HG02943 (cell line): ENCODE results near the gene TRIM67.
A peak's percentile ranks its signal among the peaks of the same experiment; 100 is the strongest.

ENCODE experiments used
- ATAC-seq: cut with Tn5 transposase; IDR thresholded peaks from one replicate; pipeline ENCODE4 v1.9.1; 2021; ENCODE audit warnings: mild to moderate bottlenecking, low read depth, moderate library complexity; ENCODE audit not compliant: unreplicated experiment

TRIM67 gene

DNA sequence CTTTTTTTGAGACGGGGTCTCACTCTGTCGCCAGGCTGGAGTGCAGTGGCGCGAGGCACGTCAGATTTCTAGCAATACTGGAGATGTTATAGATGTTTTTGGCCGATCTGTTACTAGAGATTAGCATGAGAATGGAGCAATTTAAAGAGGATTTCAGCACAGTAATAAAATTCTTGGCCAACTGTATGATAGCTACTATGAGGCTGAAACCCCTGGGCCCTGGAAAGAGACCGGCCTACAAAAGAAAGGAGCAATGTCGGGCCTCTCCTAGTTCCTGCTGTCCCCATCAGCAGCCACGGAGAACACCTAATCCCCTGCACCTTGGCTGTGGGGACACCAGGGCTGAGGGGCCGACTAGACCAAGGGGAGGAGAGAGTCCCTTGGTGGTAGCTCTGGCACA is 69.7 kb downstream of the TRIM67 start:
- no peak for ATAC-seq

DNA sequence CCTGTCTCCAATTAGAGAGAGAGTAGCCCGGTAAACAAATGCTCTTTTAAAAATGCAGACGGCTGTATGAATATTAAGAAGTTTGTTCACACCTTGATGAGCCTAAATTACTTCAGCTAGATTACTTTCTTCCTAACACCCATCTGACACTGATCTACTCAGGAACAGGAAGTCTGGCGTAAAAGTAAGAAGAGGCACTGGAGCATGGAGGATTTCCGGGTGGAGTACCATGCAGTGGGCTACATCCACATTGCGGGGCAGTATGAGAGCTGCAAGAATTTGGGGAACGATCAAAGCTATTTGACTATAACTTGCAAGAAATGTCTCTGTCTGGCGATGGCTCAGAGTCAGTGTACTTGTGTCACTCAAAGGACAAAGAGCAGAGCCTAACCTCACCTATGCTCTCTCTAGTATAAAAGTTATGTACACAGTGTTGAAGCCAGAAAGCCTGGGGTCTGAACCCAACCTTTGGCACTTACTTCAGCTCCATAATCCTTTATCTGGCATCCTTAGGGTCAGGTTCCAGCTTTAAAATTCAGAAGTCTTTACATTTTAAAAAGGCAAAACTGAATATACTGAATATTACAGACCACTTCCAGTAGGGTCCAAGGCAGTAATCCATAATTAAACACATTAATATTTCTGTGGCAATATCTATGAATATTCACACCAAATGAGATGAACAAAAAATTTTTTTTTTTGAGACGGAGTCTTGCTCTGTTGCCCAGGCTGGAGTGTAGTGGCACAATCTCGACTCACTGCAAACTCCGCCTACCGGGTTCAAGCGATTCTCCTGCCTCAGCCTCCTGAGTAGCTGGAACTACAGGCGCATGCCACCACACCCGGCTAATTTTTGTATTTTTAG is 71.2 kb downstream of the TRIM67 start:
- ATAC-seq: no peak

DNA sequence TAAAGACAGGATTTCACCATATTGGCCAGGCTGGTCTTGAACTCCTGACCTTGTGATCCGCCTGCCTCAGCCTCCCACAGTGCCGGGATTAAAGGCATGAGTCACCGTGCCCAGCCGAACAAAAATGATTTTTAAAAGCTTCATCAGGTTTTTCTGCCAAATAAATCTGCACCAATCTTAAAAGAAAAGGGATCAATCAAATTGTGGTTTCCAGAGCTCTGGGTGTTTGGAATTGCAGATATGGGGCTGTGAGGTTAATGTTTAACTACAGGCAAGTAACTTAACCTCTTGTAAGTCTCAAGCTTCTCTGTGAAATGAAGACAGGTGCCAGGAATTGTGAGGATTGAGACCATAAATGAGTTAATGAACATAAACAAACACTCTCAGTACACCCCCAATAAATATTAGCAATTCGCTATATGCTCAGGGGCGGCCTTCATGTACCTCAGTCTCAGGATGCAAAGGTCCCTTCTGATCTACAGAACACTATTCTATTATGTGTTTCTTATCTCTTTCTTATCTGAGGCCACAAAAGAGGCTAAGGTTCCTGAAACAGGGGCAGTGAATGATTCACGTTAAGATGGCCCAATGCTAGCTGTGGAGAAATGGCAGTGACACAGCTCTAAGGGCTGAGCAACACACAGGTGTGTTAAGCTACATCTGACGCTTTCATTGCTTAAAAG is 72.0 kb downstream of the TRIM67 start:
- ATAC-seq: no peak

DNA sequence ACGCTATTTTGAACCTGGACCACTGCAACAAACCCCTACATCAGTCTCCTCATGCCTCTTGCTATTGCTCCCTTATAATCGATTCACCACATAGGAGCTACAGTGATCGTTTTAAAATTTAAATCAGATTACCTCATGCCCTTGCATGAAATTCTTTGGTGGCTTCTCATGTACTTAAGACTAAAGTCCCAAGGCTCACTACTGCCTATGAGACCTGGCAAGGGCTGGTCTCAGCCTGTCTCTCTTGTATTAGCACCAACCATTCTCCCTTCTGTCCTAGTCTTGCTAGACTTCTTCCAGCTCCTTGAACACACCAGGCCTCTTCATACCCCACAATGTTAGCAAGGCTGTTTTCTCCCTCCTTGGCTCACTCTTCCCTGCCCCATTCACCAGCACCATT is 72.6 kb downstream of the TRIM67 start:
- no peak for ATAC-seq

DNA sequence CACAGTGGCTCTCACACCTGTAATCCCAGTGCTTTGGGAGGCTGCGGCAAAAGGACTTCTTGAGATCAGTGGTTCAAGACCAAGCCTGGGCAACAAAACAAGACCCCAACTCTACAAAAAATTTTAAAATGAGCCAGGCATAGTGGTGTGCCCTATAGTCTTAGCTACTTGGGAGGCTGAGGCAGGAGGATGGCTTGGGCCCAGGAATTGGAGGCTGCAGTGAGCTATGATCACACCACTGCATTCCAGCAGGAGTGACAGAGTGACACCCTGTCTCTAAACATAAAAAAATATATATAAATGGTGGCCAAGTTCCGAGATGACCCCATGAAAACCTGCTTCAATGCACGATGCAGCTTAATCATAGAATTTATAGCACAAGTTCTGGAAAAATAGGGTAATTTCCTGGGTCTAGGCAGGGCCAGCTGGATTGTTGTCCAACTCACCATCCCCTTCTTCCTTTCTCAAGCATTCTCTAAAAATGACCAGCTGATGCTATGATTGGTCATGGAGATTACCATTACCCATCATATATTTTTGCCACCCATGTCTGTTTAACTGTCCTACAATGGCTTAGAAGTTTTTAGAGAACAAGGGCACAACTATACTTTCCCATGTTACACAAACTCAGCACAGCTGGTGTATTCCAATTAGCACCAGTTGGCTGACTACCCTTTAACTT is 73.8 kb downstream of the TRIM67 start:
- ATAC-seq: no peak

DNA sequence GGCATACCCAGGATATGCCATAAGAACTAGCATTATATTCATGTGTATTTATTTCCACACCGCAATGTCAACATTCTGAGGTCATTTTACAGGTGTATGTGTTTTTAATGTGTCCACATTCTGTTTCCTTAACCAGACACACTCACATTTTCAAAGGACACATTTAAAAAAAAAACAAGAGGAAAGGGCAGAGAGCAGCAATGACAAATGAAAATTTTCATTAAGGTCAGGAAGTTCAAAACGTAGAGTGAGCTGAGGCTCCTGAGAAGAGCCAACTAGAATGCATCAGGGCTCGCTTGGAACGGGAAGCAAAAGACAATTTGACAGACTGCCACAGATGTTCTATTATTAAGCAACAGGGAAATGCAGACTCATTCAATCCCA is 74.3 kb downstream of the TRIM67 start:
- no peak for ATAC-seq

DNA sequence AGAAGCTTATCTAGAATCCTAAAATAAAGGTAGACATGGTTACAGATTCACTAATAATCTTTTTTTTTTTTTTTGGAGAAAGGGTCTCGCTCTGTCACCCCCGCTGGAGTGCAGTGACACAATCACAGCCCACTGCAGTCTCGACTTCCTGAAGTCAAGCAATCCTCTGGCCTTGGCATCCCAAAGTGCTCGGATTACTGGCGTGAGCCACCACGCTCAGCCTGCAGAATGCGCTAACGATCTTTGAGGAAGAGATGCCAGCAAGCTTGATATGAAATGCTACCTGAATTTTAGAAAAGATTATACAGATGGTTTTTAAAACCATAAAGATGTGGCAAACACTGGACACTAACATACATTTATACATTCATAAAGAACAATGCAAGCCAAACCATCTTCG is 75.1 kb downstream of the TRIM67 start:
- no peak for ATAC-seq

DNA sequence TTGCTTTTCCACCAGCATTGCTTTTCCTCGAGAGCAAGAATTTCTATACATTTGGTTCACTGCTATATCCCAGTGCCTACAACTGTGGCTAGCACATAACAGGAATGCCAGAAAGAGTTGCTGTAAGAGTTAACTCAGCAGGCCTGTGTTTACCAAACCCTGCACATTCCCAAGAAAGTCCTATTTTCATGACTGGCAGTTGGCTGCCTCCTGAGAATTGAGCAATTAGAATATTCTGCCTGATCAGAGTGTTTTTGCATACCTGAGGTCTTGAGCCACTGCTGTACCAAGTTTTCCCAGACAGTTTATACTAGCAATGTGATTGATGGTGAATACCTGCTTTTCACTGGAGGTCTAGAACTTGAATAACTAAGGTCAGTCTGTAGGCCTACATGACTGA is 76.4 kb downstream of the TRIM67 start:
- no peak for ATAC-seq

DNA sequence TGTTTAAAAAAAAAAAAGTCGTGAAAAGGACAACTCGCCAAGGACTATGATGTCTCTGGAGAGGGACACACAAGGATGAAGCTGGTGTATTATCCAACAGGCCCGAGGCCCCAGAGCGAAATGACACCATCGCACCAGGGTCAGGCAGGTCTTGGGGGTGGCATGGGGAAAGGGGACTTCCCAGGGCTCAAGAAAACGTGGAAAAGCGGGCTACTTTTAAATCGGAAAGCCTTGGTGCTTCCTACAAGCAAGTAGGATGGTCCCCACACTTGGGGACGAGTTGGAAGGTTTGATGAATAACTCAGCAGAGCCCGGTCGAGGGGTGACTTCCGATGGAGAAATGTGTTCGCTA is 78.6 kb downstream of the TRIM67 start:
- no peak for ATAC-seq

DNA sequence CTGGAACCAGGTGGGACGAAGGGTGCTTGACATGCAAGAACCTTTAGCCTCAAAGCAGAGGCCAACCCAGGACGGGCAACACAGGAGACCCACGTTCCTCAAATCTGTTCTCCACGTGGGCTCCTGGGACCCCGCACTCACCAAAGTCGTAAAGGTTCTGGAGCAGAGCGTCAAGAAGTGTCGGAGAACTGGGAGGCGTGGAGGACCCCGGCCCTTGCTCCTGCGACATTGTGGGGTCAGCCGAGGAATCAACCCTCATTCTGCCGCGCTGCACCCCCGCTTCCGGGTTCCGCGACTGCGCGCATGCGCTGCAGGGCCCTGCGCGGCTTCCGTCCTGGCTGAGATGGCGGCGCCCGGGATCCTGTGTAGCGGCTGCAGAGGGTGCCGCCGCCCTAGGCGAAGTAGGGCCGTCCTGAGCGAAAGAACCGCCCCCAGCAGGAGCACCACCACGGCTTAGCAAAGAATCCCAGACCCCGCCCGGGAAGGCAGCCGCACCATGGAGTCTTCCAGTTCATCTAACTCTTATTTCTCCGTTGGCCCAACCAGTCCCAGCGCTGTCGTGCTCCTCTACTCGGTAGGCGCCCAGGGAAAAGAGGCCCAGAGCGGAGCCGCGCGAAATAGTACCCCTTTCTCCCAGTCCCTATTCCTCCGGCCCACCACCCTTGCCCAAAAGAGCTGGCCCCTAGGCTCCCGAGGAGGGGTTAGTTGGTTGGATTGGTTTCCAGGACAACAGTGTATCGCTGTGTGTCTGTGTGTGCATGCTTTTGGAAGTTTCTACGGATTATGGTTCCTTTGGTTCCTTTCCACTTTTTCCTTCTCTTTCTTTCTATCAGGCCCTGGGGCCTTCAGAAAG is 79.3 kb downstream of the TRIM67 start, which contains the start of gene GNPAT:
GNPAT (plus strand) TSS at position 330 of the 853 bp plus-strand sequence; CDS start at position 497, 167 bp downstream.
- ATAC-seq: peak; percentile 94

DNA sequence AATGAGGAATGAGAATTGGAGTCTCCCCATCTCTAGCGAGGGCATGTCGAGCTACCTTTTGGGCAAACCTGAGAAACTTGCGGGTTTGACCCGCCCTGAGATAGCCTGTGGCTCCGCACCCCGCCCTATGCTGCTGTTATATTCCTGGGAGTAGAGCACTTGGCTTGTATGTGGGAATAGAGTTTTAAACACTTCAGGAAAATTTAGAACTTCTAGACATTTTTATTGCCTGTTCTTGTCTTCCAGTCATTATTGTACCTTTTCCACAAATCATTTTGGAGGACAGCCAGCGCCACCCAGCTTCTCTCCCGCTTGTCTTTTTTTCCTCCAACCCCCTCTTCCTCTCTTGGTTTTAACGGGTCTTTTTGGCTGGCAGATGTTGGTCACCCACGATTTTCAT is 79.9 kb downstream of the TRIM67 start:
- ATAC-seq: peak; percentile 28

DNA sequence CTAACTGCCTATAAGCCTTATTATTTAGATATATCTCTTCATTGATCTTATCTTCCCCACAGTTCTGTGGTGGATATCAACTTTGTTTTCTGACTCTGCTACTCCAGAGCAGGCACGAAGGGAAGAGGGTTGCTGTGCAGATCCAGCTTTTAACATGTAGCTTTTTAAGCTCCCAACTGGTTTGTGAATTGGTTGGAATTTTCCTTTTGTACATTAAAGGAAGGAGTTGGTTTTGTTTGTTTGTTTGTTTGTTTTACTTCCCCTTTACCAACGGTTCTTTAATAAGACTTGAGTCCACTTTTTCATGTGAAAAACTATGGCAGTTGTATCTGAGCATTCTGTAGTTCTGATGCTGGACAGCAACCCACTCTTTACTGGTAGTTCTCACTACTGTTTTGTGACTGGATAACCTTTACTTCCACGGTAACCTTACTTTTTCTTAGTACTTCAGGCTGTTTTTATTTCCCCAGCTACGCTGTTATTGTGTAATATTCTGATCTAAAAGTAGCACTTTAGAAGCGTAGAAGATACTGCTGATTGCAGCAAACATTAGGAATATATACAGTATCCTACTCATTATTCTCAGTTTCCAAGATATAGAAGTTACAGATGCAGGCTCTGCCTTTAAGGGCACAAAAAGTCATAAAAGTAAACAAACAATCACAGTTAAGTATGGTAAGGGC is 80.8 kb downstream of the TRIM67 start:
- no peak for ATAC-seq

DNA sequence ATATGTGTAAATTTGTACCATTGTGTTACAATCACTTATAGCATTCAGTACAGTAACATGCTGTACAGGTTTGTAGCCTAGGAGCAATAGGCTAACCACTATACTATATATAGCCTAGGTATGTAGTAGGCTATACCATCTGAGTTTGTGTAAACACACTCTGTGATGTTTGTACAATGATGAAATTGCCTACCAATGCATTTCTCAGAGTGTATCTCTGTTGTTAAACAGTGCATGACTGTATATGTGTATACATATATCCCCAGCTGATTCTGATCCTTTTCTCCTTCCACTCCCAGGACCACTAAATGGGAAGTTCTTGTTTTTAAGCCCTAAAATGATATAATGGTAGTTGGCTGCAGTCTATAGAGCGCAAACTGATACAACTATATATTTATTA is 86.9 kb downstream of the TRIM67 start:
- ATAC-seq: no peak

DNA sequence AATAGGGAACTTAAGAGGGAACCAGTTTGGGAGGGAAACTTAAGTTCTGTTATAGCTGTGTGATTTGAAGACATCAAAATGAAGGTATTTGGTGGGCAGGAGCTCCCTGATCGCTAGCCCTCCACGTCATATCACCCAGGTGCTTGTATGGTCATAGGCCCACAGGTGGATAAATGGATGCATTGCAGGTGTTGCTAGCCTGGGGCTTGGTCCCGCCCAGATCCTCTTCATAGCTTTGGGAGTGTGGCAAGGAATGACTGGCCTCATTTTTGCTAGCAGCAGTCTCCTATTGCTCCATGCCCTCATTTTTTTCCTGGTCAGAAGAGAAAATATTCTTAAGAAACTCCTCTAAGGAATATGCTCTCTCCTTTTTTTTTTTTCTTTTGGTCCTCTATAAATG is 90.5 kb downstream of the TRIM67 start:
- no peak for ATAC-seq

DNA sequence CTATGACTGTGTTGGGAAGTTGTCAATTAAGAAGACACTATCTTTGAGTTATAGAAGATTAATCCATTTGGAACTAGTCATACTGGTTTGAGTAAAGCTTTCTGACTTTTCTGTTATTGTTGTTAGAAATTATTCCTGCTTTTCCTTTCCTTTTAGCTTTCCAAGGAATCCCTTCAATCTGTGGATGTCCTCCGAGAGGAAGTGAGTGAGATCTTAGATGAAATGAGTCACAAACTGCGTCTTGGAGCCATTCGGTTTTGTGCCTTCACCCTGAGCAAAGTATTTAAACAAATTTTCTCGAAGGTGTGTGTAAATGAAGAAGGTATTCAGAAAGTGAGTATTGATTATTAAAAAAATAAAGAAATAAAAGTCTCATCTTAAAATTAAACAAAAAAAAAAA is 98.5 kb downstream of the TRIM67 start:
- ATAC-seq: no peak

DNA sequence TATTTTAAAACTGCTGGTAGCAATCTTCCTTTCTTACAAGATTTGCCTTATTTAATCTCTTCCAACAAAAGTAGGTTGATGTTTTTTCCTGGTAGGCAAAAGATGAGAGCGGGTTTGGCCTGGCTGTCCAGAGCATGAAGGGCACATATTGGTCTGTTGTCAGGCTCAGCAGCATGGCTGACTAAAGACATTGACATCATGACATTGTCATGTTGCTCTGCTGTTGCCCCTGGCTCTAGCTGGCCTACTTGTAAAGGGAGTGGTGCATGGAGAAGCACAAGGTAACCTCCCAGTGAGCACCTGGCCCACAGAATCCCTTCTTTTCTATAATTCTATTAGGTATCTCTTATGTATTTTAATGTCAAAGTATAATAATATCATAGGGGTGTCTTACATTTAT is 102.8 kb downstream of the TRIM67 start:
- no peak for ATAC-seq

DNA sequence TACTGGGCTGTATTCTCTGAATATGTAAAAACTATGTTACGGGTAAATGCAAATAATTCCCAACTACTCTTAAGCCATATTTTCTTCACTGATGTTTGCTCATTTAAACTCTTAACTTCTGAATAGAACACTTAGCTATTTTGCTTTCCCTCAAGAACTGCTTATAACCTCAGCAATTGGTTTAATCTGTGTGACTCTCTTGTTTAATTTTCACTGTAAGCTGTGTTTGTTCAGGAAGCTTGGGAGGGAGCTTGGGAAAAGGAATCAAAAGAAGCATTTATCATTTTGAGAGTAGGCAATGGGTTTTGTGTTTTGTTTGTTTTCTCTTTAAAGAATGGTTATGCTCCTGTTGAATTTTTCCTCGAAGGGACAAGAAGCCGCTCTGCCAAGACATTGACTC is 103.5 kb downstream of the TRIM67 start:
- ATAC-seq: no peak

DNA sequence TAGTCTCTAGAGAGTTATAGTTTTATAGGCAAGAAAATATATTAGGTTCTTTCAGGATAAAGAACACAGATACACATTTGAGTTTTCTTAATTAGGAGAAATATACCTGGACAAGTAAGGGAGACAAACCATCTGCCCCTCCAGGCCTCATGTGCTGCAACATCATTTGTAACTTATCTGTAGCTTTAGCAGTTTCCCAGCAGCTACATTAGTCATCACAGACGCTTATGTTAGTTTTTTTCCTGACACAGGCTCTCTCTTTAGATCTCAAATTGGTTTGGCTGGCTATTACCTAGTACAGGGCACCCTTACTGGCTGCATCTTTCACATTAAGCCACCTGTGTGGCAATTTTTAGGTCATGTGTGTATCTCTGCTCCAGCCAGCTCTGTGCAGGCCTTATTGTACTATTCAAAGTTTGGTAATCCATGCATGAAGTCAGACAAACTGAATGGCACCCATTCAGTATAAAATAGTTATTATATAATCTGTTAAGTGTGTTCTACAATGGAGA is 105.0 kb downstream of the TRIM67 start:
- ATAC-seq: no peak
